HG03066 (cell line): Measurements from ENCODE around the gene IL10RA.
"Not testable (repeated sequence)": the region's sequence is repeated elsewhere in the genome, so short reads cannot be mapped to it uniquely, and the experiment has no call there.

Experiments
- ATAC-seq: cut with Tn5 transposase; IDR thresholded peaks from one replicate; pipeline ENCODE4 v1.9.1; 2021; ENCODE audit warnings: low read depth; ENCODE audit not compliant: unreplicated experiment

The IL10RA gene

GRCh38 chr11:117960406-117960805, 25.8 kb upstream of the IL10RA start:
- no peak for ATAC-seq

- no peak for ATAC-seq
Observed at GRCh38 chr11:117961896-117962295, 24.3 kb upstream of the IL10RA start.

GRCh38 chr11:117962826-117963225, 23.4 kb upstream of the IL10RA start:
- ATAC-seq, result no peak

GRCh38 chr11:117966908-117967307, 19.3 kb upstream of the IL10RA start:
- ATAC-seq, result no peak

- no peak for ATAC-seq
Observed at GRCh38 chr11:117969160-117969991, 16.8 kb upstream of the IL10RA start.

GRCh38 chr11:117970400-117971024, 15.7 kb upstream of the IL10RA start:
- ATAC-seq, result no peak

GRCh38 chr11:117972044-117972443, 14.2 kb upstream of the IL10RA start:
- ATAC-seq, result no peak

GRCh38 chr11:117972629-117973502, 13.3 kb upstream of the IL10RA start:
- ATAC-seq, result no peak

GRCh38 chr11:117973503-117973860, 12.7 kb upstream of the IL10RA start:
- ATAC-seq, result no peak

- ATAC-seq, result no peak
Observed at GRCh38 chr11:117976445-117976844, 9.7 kb upstream of the IL10RA start.

- no peak for ATAC-seq
Observed at GRCh38 chr11:117977029-117977428, 9.2 kb upstream of the IL10RA start.

- not testable (repeated sequence) for ATAC-seq
Observed at GRCh38 chr11:117977612-117978264, 8.5 kb upstream of the IL10RA start.

GRCh38 chr11:117978291-117978910, 7.8 kb upstream of the IL10RA start:
- ATAC-seq, result not testable (repeated sequence)

- ATAC-seq, result no peak
Observed at GRCh38 chr11:117978991-117979390, 7.2 kb upstream of the IL10RA start.

- no peak for ATAC-seq
Observed at GRCh38 chr11:117979481-117980211, 6.5 kb upstream of the IL10RA start.

- ATAC-seq, result no peak
Observed at GRCh38 chr11:117980280-117980679, 5.9 kb upstream of the IL10RA start.

GRCh38 chr11:117980720-117981119, 5.5 kb upstream of the IL10RA start:
- no peak for ATAC-seq

- no peak for ATAC-seq
Observed at GRCh38 chr11:117983163-117983475, 3.1 kb upstream of the IL10RA start.

- ATAC-seq, result no peak
Observed at GRCh38 chr11:117984476-117984875, 1.7 kb upstream of the IL10RA start.
